PFSK-1 (cell line): Measurements from ENCODE around the gene BSND.

Experiments used
- POLR2AphosphoS5 ChIP-seq: IDR thresholded peaks from 2 replicates; pipeline ENCODE4 v1.6.1; 2012; ENCODE audit warnings: low read depth, mild to moderate bottlenecking, control low read depth, low read length, moderate library complexity
- REST ChIP-seq, 2 experiments: IDR thresholded peaks; 2 replicates each; pipeline versions ENCODE4 v1.6.1 to v1.8.0; 2011 to 2012; ENCODE audit warnings: low read depth in 2 of 2, low read length in 2 of 2, control low read depth in 1 of 2, inconsistent platforms in 1 of 2, mild to moderate bottlenecking in 1 of 2, moderate library complexity in 1 of 2; ENCODE audit not compliant: insufficient read depth in 1 of 2
- SIN3A ChIP-seq: IDR thresholded peaks from 2 replicates; pipeline ENCODE4 v1.6.1; 2012; ENCODE audit warnings: mild to moderate bottlenecking, low read length, moderate library complexity, borderline replicate concordance; ENCODE audit not compliant: insufficient read depth
- TAF1 ChIP-seq: IDR thresholded peaks from 2 replicates; pipeline ENCODE4 v1.6.1; 2012; ENCODE audit warnings: low read length, control low read depth, borderline replicate concordance; ENCODE audit not compliant: insufficient read depth

DNA sequence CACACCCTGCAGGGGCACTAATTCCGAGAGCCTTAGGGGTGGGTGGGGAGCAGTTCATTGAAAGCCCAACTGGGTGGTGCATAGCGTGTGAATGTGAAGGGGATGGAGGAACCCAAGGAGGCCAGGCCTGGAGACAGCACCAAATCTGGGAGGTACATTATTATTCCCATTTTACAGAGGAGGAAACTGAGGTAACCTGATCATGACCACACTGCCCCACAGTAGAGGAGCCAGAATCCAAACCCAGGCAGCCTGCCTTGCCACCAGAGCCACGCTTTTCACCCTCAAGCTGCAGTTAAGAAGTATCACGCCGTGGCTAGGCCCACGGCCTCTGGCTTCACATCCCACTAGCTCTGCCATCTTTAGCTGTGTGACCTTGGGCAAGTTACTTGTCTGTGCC, 633 bp upstream of the BSND start:
- no peak for TF ChIP-seq SIN3A
- TF ChIP-seq TAF1: no peak
- no peak for TF ChIP-seq REST (IDR thresholded peaks at IDR 0.05; ENCODE audit: insufficient read depth in 1 of 2, low read depth in 2 of 2, low read length in 2 of 2)
- TF ChIP-seq POLR2AphosphoS5: no peak
